Erythroblast (primary cell): Measurements from ENCODE around the gene FNIP2.

Source experiments
- GATA1 ChIP-seq: IDR thresholded peaks from 2 replicates; pipeline ENCODE4 v1.6.1; 2011; ENCODE audit warnings: low read depth, mild to moderate bottlenecking, control low read depth, low read length, moderate library complexity
- POLR2A ChIP-seq: IDR thresholded peaks from 2 replicates; pipeline ENCODE4 v1.6.1; 2011; ENCODE audit warnings: mild to moderate bottlenecking, low read length

- no peak for TF ChIP-seq POLR2A
- TF ChIP-seq GATA1: no peak
Observed at GRCh38 chr4:158885564-158885963, 116.7 kb downstream of the FNIP2 start.
